Brain microvascular endothelial cell (primary cell): ENCODE data around the gene OR1N1.

Experiments
- DNase-seq: peaks from one replicate; pipeline ENCODE4 v3.0.0-alpha.2; 2020
- H3K27ac ChIP-seq: fragments of 250-450 bp; sonication (Bioruptor Pico); 2 replicates; pipeline ENCODE4 v1.5.1; 2020; ENCODE audit warnings: mild to moderate bottlenecking, moderate library complexity
- H3K27me3 ChIP-seq: fragments of 250-450 bp; sonication (Bioruptor Pico); replicated peaks from 2 replicates; pipeline ENCODE4 v1.5.1; 2020; ENCODE audit warnings: mild to moderate bottlenecking
- H3K36me3 ChIP-seq: fragments of 250-450 bp; sonication (Bioruptor Pico); replicated peaks from 2 replicates; pipeline ENCODE4 v1.5.1; 2020; ENCODE audit warnings: mild to moderate bottlenecking
- H3K4me3 ChIP-seq: 2 replicates; pipeline ENCODE4 v1.5.1; 2011; ENCODE audit warnings: low read depth, mild to moderate bottlenecking, control low read depth, low read length, moderate library complexity
- CTCF ChIP-seq: IDR thresholded peaks from 2 replicates; pipeline ENCODE4 v1.5.1; 2011; ENCODE audit warnings: low read depth, mild to moderate bottlenecking, moderate library complexity, low read length, control low read depth, inconsistent platforms; ENCODE audit errors: missing control alignments
- in situ Hi-C: cut with HindIII; loops from 2 replicates; pipeline ENCODE4 v1.10.0; 2017; ENCODE audit warnings: low sequenced_read_pairs, low pct_ligation_motif_present

OR1N1 gene

GRCh38 chr9:122498883-122499288, 28.2 kb downstream of the OR1N1 start:
- peak; percentile 83 for TF ChIP-seq CTCF
- H3K27me3 ChIP-seq, result no peaks in the 10 kb centered on the region
- H3K4me3 ChIP-seq, result no peak overlapping the region
- in situ Hi-C loops, result no loop called here
- H3K27ac ChIP-seq, result no peak overlapping the region
- H3K36me3 ChIP-seq, result no peaks in the 10 kb centered on the region
- DNase-seq, result peak; percentile 43

- in situ Hi-C loops, result no loop called here
- Histone ChIP-seq H3K4me3 (no peak overlapping the region), H3K27me3 (peaks cover 2% of the 10 kb centered on the region), H3K36me3 (no peaks in the 10 kb centered on the region), H3K27ac (no peak overlapping the region)
- DNase-seq, result no peak
- no peak for TF ChIP-seq CTCF
Observed at GRCh38 chr9:122479062-122479461, 48.0 kb downstream of the OR1N1 start.

GRCh38 chr9:122477826-122478225, 49.3 kb downstream of the OR1N1 start, which contains the start of gene OR1J1:
OR1J1 (minus strand) TSS chr9:122477926; CDS start chr9:122477926, 0 bp downstream.
- Histone ChIP-seq H3K27me3 (peaks cover 2% of the 10 kb centered on the region), H3K36me3 (no peaks in the 10 kb centered on the region), H3K4me3 (no peak within 1 kb of the TSS), H3K27ac (no peak within 1 kb of the TSS)
- in situ Hi-C loops, result no loop called here
- DNase-seq, result no peak
- no peak for TF ChIP-seq CTCF

- Histone ChIP-seq H3K36me3 (no peaks in the 10 kb centered on the region), H3K27me3 (peaks cover 2% of the 10 kb centered on the region), H3K27ac (no peak overlapping the region), H3K4me3 (no peak overlapping the region)
- in situ Hi-C loops, result no loop called here
- no peak for DNase-seq
- no peak for TF ChIP-seq CTCF
Observed at GRCh38 chr9:122477346-122477745, 49.7 kb downstream of the OR1N1 start.
